Hepatocyte (in vitro differentiated cells): ENCODE results near the gene GNAO1.

Experiments used
- EZH2 ChIP-seq: fragments of 200-600 bp; sonication (generic); IDR thresholded peaks from 2 replicates; pipeline ENCODE4 v1.6.1; 2016; ENCODE audit warnings: antibody characterized with exemption, mild to moderate bottlenecking, borderline replicate concordance
- TF ChIP-seq, protein P1 (sequence below): fragments of 200-600 bp; sonication (generic); IDR thresholded peaks from 2 replicates; pipeline ENCODE4 v1.5.1; 2016; ENCODE audit warnings: antibody characterized with exemption, mild to moderate bottlenecking; ENCODE audit not compliant: poor library complexity

GRCh38 chr16:56275801-56276200 is 84.5 kb downstream of the GNAO1 start:
- TF ChIP-seq, protein P1, sequence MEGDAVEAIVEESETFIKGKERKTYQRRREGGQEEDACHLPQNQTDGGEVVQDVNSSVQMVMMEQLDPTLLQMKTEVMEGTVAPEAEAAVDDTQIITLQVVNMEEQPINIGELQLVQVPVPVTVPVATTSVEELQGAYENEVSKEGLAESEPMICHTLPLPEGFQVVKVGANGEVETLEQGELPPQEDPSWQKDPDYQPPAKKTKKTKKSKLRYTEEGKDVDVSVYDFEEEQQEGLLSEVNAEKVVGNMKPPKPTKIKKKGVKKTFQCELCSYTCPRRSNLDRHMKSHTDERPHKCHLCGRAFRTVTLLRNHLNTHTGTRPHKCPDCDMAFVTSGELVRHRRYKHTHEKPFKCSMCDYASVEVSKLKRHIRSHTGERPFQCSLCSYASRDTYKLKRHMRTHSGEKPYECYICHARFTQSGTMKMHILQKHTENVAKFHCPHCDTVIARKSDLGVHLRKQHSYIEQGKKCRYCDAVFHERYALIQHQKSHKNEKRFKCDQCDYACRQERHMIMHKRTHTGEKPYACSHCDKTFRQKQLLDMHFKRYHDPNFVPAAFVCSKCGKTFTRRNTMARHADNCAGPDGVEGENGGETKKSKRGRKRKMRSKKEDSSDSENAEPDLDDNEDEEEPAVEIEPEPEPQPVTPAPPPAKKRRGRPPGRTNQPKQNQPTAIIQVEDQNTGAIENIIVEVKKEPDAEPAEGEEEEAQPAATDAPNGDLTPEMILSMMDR, result no peak
- TF ChIP-seq EZH2, result no peak
